OCI-LY3 (cell line): ENCODE results near the gene GSAP.

Experiments
- CTCF ChIP-seq: fragments of 200-600, 300-600 bp; sonication (generic); IDR thresholded peaks from 2 replicates; pipeline ENCODE4 v1.5.1; 2014; ENCODE audit warnings: antibody characterized with exemption, low read length, low read depth
- EZH2phosphoT487 ChIP-seq: fragments of 200-600 bp; shearing (Covaris generic); IDR thresholded peaks from 2 replicates; pipeline ENCODE4 v1.6.1; 2018; ENCODE audit warnings: antibody characterized with exemption, mixed run types, low read depth

GRCh38 chr7:77426052-77426404 is 9.9 kb upstream of the GSAP start:
- TF ChIP-seq CTCF (no peak), EZH2phosphoT487 (no peak)
